GM19043 (cell line): ENCODE data around the gene NCAPG2.

ENCODE experiments used
- ATAC-seq: cut with Tn5 transposase; IDR thresholded peaks from one replicate; pipeline ENCODE4 v1.9.1; 2021; ENCODE audit warnings: low read depth; ENCODE audit not compliant: unreplicated experiment

Gene NCAPG2

GRCh38 chr7:158603773-158604755 lies 100.5 kb downstream of the NCAPG2 start:
- peak; percentile 24 for ATAC-seq

- peak; percentile 63 for ATAC-seq
Measured at GRCh38 chr7:158602905-158603772, 101.5 kb downstream of the NCAPG2 start.

- ATAC-seq = no peak
Measured at GRCh38 chr7:158602041-158602440, 102.6 kb downstream of the NCAPG2 start.

DNA sequence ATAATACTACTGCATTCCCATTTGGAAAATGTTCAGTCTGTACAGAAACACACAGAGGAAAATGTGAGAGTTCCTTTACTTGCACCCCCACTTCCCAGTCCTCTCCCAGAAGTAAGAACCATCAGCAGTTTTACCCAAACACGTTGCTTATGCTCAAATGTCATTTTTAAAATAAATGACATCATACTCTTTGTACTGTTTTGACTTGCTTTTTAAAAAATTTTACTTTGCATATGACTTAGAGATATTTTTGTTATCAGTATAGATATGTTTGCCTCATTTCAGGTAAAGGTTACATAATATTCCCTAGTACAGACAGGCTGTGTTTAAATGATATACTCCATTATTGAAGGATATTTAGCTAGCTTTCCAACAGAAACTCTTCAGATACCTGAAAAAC lies 103.5 kb downstream of the NCAPG2 start:
- no peak for ATAC-seq

- ATAC-seq = no peak
Measured at GRCh38 chr7:158596745-158597144, 107.9 kb downstream of the NCAPG2 start.

DNA sequence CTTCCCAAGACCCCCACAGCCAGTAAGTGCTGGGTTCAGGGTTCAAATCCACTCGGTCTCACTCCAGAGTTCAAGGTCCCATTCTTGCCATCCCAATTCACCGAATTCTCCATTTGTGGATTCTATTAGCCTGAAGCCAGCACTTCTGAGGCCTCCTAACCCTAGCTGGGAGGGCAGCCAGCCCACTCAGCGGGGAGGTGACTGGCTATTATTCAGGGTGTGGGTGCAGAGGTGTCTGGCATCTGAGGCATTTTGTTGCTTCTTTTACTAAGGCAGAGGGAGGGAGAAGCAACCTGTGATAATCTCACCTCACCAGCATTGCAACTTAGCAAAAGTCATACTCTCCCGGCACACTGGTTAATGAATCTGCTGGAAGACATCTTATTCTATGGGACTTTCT lies 108.3 kb downstream of the NCAPG2 start:
- no peak for ATAC-seq

GRCh38 chr7:158595068-158595467 lies 109.5 kb downstream of the NCAPG2 start:
- no peak for ATAC-seq

GRCh38 chr7:158592541-158592940 lies 112.1 kb downstream of the NCAPG2 start:
- ATAC-seq = no peak

- ATAC-seq = no peak
Measured at GRCh38 chr7:158591944-158592343, 112.7 kb downstream of the NCAPG2 start.

GRCh38 chr7:158590181-158590530 lies 114.4 kb downstream of the NCAPG2 start:
- no peak for ATAC-seq

DNA sequence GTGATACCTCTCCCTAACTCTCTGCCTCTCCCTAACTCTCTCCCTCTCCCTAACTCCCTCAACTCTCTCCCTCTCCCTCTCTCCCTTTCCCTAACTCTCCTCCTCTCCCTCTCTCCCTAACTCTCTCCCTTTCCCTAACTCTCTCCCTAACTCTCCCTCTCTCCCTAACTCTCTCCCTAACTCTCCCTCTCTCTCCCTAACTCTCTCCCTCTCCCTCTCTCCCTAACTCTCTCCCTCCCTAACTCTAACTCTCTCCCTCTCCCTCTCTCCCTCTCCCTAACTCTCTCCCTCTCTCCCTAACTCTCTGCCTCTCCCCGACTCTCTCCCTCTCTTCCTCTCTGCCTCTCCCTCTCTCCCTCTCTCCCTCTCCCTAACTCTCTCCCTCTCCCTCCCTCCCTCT lies 115.0 kb downstream of the NCAPG2 start:
- no peak for ATAC-seq

- no peak for ATAC-seq
Measured at GRCh38 chr7:158588878-158589442, 115.6 kb downstream of the NCAPG2 start.

GRCh38 chr7:158588085-158588877 lies 116.3 kb downstream of the NCAPG2 start:
- no peak for ATAC-seq

DNA sequence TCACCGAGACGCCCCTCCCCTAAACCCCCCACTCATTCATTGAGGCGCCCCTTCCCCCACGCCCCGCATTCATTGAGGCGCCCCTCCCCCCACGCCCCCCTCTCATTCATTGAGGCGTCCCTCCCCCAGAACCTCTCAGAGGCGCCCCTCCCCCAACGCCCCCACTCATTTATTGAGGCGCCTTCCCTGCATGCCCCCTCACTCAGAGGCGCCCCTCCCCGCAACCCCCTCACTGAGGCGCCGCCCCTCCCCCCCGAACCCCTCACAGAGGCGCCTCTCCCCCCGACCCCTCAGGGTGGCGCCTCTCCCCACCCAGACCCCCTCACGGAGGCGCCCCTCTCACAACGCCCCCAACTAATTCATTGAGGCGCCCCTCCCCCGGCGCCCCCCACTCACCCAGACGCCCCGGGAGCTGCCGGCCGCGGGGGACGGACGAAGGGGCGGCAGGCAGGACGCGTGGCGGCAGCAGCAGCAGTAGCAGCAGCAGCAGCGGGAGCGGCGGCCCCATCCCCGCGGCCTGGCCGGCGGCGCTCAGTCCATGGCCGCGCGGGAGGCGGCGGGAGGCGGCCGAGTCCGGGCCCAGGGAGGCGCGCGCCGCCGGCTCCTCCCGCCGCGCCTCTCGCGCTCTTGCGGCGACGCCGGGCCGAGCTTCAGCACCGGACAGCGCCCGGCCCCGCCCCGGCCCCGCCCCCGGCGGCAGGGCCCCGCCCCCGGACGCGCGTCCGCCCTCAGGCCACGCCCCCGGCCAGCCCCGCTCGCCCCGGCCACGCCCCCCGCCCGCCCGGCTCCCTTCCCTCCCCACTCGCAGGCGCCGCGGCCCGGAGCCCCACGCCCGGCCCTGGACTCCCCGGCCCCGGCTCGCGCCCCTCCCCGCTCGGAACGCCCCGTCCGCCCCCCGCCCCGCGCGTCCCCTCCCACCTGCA lies 117.2 kb downstream of the NCAPG2 start, which contains the start of gene PTPRN2:
TSS of gene PTPRN2 (minus strand) at position 662 of the 923 bp plus-strand sequence.
- ATAC-seq = peak; percentile 78

DNA sequence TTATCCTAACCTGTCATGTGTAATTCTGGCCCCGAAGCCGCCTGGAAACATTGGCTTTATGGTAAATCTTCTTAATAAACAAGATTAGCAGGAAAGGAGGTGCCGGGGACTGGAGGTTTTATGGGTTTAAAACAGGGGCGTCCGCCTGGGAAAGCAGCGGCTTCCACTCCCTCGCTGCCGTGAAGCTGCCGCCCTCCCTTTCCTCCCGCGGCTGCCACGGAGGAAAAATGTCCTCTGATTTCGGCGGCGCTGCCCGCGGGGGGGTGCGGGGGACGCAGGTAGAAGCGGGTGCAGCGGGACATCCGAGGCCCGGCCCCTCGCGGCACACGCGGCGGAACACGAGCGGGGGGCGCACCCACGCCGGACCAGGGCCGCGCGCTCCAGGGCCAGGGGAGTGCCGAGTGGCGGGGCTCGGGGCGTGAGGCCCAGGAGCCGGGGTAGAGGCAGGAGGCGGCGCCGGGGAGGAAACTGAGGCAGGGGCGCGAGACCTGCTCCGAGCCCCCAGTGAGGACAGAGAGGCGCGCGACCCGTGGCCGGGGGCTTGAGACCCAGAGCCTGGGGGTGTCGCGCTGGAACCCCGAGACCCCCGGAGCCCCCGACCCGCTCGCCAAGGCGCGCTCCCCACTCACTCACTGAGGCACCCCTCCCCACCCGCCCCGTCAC lies 118.0 kb downstream of the NCAPG2 start:
- no peak for ATAC-seq

DNA sequence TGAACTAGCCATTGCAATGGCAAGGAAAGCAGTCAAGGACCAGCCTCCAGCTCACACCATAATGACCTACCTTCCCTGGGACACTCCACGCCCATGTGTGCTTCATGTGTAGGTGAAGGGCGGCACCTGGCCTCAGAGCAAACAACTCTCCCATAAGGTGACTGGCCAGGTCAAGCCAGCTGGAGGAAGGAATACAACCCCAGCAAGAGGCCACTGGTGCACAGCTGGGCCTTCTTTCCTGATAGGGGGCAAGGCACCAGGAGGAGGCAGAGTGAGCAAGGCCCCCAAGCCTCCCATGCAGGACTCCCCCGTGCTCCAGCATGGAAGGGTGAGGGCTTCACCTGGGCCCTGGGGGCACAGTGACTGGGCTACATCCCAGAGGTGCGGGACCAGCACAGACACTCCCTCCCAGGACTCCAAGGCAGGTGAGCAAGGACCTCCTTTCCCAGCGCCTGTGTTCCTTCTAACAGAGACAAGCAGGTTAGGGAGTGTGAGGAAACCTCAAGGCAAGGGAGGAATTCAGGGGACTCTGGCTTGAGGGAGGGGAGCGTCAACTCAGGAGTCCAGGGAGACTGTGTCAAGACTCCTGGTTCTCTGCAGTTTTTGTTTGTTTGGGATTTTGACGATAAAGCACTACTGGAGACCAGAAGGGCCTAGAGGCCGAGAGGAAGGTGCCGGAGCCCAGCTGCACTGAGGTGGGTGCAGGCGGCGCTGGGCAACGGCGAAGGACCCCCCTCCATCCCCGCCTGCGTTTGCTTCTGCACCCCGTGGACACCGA lies 118.7 kb downstream of the NCAPG2 start:
- no peak for ATAC-seq

- no peak for ATAC-seq
Measured at GRCh38 chr7:158584407-158584806, 120.2 kb downstream of the NCAPG2 start.

DNA sequence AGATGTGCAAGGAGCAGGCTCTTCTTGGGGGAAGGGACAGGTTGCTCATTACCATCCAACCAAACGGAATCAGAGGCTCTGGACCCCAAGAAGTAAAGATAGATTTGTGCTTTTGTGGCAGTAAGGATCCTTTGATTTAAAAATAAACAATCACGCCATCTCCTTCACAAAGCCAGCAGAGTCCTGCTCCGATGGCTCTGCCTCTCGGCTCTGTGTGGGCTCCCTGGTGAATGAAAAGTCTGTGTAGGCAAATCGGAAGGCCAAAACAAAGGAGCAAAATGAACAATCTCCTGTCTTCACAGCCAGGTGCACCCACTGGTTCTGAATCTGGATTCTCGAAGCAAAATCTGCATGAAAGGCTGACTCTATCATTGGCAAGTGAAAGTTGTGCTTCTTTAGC lies 120.8 kb downstream of the NCAPG2 start:
- ATAC-seq = no peak
